ENCODE results near the gene RAB28. TPM values are rescaled to one million over a fixed set of nuclear protein-coding genes. Genes with fewer than 3 reads are reported as not detected.

Gene RAB28
- 10 to 100 TPM; 31.8 to 41.3 (median 35.5) TPM for polyA plus RNA-seq (ENCODE audit: insufficient read length in 4 of 4)

GRCh38 chr4:13484122-13484748, at the start of gene RAB28:
Gene RAB28, minus strand, starts transcription at chr4:13484340.
- DNase-seq (ENCODE audit: low read depth in 4 of 4, low spot score in 3 of 4), result peak; percentile 86 to 96 (median 92)

- DNase-seq (ENCODE audit: low read depth in 4 of 4, low spot score in 3 of 4), result no peak
Measured at GRCh38 chr4:13531625-13531998, 47.5 kb upstream of the RAB28 start.

GRCh38 chr4:13530823-13531624, 46.9 kb upstream of the RAB28 start:
- DNase-seq (ENCODE audit: low read depth in 4 of 4, low spot score in 3 of 4), result no peak

GRCh38 chr4:13529128-13529919, 45.2 kb upstream of the RAB28 start:
- no peak for DNase-seq (ENCODE audit: low read depth in 4 of 4, low spot score in 3 of 4)

GRCh38 chr4:13528821-13529127, 44.6 kb upstream of the RAB28 start:
- DNase-seq (ENCODE audit: low read depth in 4 of 4, low spot score in 3 of 4), result no peak

GRCh38 chr4:13527981-13528820, 44.1 kb upstream of the RAB28 start:
- DNase-seq (ENCODE audit: low read depth in 4 of 4, low spot score in 3 of 4), result no peak

- DNase-seq (ENCODE audit: low read depth in 4 of 4, low spot score in 3 of 4), result no peak
Measured at GRCh38 chr4:13527192-13527980, 43.2 kb upstream of the RAB28 start.

- no peak for DNase-seq (ENCODE audit: low read depth in 4 of 4, low spot score in 3 of 4)
Measured at GRCh38 chr4:13526658-13527057, 42.5 kb upstream of the RAB28 start.

GRCh38 chr4:13525606-13526281, 41.6 kb upstream of the RAB28 start:
- no peak for DNase-seq (ENCODE audit: low read depth in 4 of 4, low spot score in 3 of 4)

GRCh38 chr4:13524504-13525243, 40.5 kb upstream of the RAB28 start:
- no peak for DNase-seq (ENCODE audit: low read depth in 4 of 4, low spot score in 3 of 4)

GRCh38 chr4:13523591-13524503, 39.7 kb upstream of the RAB28 start:
- DNase-seq (ENCODE audit: low read depth in 4 of 4, low spot score in 3 of 4), result no peak

GRCh38 chr4:13523105-13523477, 39.0 kb upstream of the RAB28 start:
- DNase-seq (ENCODE audit: low read depth in 4 of 4, low spot score in 3 of 4), result no peak

GRCh38 chr4:13522282-13523104, 38.4 kb upstream of the RAB28 start:
- no peak for DNase-seq (ENCODE audit: low read depth in 4 of 4, low spot score in 3 of 4)

GRCh38 chr4:13521047-13521446, 36.9 kb upstream of the RAB28 start:
- DNase-seq (ENCODE audit: low read depth in 4 of 4, low spot score in 3 of 4), result no peak

- DNase-seq (ENCODE audit: low read depth in 4 of 4, low spot score in 3 of 4), result no peak
Measured at GRCh38 chr4:13516315-13516860, 32.2 kb upstream of the RAB28 start.

- no peak for DNase-seq (ENCODE audit: low read depth in 4 of 4, low spot score in 3 of 4)
Measured at GRCh38 chr4:13515268-13515667, 31.1 kb upstream of the RAB28 start.

Measured in right renal pelvis (tissue), 4 donors.